ENCODE data around the gene C6orf132. TPM values are rescaled to one million over a fixed set of nuclear protein-coding genes. Genes with fewer than 3 reads are reported as not detected.

The C6orf132 gene
- total and polyA plus RNA-seq, 2 of the 8 experiments (the other 6 are each of a cell fraction or from before 2014, with no cell fraction given), result 31.5 to 64.0 TPM

GRCh38 chr6:42141603-42142117, 760 bp downstream of the C6orf132 start:
- Histone ChIP-seq H2BK120ac (replicated peaks; ENCODE audit: low read depth, low read length) (peak overlapping the region; percentile 75), H3K79me1 (ENCODE audit: low read depth, low read length) (peaks cover 5% of the 10 kb centered on the region; the same call in 1 of the 2 replicates), H3K4me2 (ENCODE audit: insufficient read depth in 1 of 2, low read depth in 2 of 2, low read length in 2 of 2) (peak overlapping the region; percentile 83 to 84), H3K9me3 (ENCODE audit: insufficient read depth in 2 of 2, low read depth in 1 of 2, low read length in 1 of 2) (no peaks in the 10 kb centered on the region), H2BK5ac (ENCODE audit: low read depth, low read length) (peak overlapping the region; percentile 91; the same call in 1 of the 2 replicates), H3K36me3 (ENCODE audit: control insufficient read depth in 2 of 4, insufficient read depth in 4 of 4, low read length in 3 of 4) (no peaks in the 10 kb centered on the region), H3K27me3 (replicated peaks in 1 of 4; ENCODE audit: control insufficient read depth in 3 of 4, extremely low read depth in 1 of 4, insufficient read depth in 3 of 4, low read length in 3 of 4) (no peaks in the 10 kb centered on the region), H4K5ac (ENCODE audit: insufficient read length, low read depth, low read length) (no peak overlapping the region), H4K8ac (ENCODE audit: extremely low read depth, insufficient read depth, low read length) (peak overlapping the region; percentile 41; the same call in 1 of the 2 replicates), H3K56ac (replicated peaks; ENCODE audit: insufficient read length, low read depth, low read length) (peak overlapping the region; percentile 21), H3K4me1 (replicated peaks in 1 of 4; ENCODE audit: control insufficient read depth in 3 of 4, insufficient read depth in 4 of 4, low read length in 3 of 4) (peaks cover 21 to 39% (median 35%) of the 10 kb centered on the region in 4 experiments), H3K18ac (ENCODE audit: extremely low read depth, low read length) (peak overlapping the region; percentile 100), H4K91ac (replicated peaks; ENCODE audit: insufficient read length, low read length) (peak overlapping the region; percentile 17), H2BK15ac (ENCODE audit: low read length) (0 out of 2 replicates have a peak overlapping the region, but pooled peaks have one; percentile 10), H3K4me3 (ENCODE audit: extremely low read depth in 1 of 4, insufficient read depth in 2 of 4, low read depth in 3 of 4, low read length in 4 of 4) (peak overlapping the region; percentile 78 to 94 (median 90)), H3K27ac (ENCODE audit: low read depth, low read length) (no peak overlapping the region), H3K9ac (replicated peaks in 1 of 4; ENCODE audit: extremely low read depth in 1 of 4, low read depth in 3 of 4, low read length in 3 of 4) (peak overlapping the region; percentile 64 to 82 (median 78); a peak in 6 of 7 replicates), H4K20me1 (replicated peaks in 1 of 2; ENCODE audit: control insufficient read depth in 1 of 2, insufficient read depth in 2 of 2, low read length in 2 of 2) (peaks cover 15 to 17% of the 10 kb centered on the region in 2 experiments), H2BK20ac (ENCODE audit: low read length) (no peak overlapping the region), H2AFZ (ENCODE audit: low read length) (no peak overlapping the region), H3K14ac (ENCODE audit: insufficient read length) (no peak overlapping the region), H3K4ac (replicated peaks; ENCODE audit: insufficient read length, low read depth, low read length) (peak overlapping the region; percentile 57), H3K23me2 (ENCODE audit: low read depth, low read length) (peaks cover 10% of the 10 kb centered on the region), H2BK12ac (ENCODE audit: low read depth, low read length) (peak overlapping the region; percentile 62; the same call in 1 of the 2 replicates), H3K23ac (ENCODE audit: insufficient read length) (no peak overlapping the region), H2AK5ac (ENCODE audit: low read depth, low read length) (no peak overlapping the region), H3K79me2 (ENCODE audit: control insufficient read depth in 1 of 2, insufficient read depth in 2 of 2, low read length in 2 of 2) (peaks cover 12 to 37% of the 10 kb centered on the region in 2 experiments)
- POLR2A ChIA-PET (ENCODE audit: partially characterized antibody), result interaction anchor here (0.7 to 9.7 kb wide), 10 partner anchors 9 to 44 kb away, joined by 3 to 109 read pairs (median 8); no protein-coding TSS in a partner anchor
- CTCF ChIA-PET (ENCODE audit: partially characterized antibody), result interaction anchor here (0.6 to 12.4 kb wide), 2 partner anchors 24 to 89 kb away, joined by 3 to 123 read pairs; no protein-coding TSS in a partner anchor
- WGBS, 2 experiments (ENCODE audit: extremely low coverage in 1 of 2, insufficient coverage in 1 of 2, insufficient read length in 1 of 2, insufficient replicate concordance in 2 of 2, low coverage in 1 of 2, low lambda C conversion rate in 2 of 2, missing lambda C conversion rate in 1 of 2), result 4% methylated on average over 13 of the region's 13 CpGs; no CpG with 5 or more reads in 1 of the 2 experiments
- DNase-seq (ENCODE audit: low read depth in 1 of 2, low spot score in 2 of 2) (no peak), FAIRE-seq (no peak)
- TF ChIP-seq SIN3A (conservative IDR thresholded peaks at IDR 0.05 in 1 of 2, IDR thresholded peaks at IDR 0.05 in 1 of 2; ENCODE audit: low read depth in 1 of 2, low read length in 2 of 2), result 0 out of 4 replicates have a peak, but pooled peaks of 1 of the 2 experiments have one; percentile 55
- TF ChIP-seq SAP30 (IDR thresholded peaks at IDR 0.05; ENCODE audit: insufficient read depth, insufficient replicate concordance, low read length), result peak; percentile 41
- peak; percentile 54; the same call in 1 of the 2 replicates for TF ChIP-seq MAX (IDR thresholded peaks at IDR 0.05)
- no peak for TF ChIP-seq KDM1A (IDR thresholded peaks at IDR 0.05; ENCODE audit: borderline replicate concordance, low read length)

Data from H1 (cell line).